Measurements from ENCODE around the gene CNKSR3.
"Not testable (repeated sequence)": the region's sequence is repeated elsewhere in the genome, so short reads cannot be mapped to it uniquely, and the experiment has no call there.

The CNKSR3 gene

GRCh38 chr6:154528310-154528915, 17.9 kb upstream of the CNKSR3 start:
- DNase-seq (ENCODE audit: low read depth in 2 of 2): no peak

GRCh38 chr6:154526996-154527395, 16.5 kb upstream of the CNKSR3 start:
- DNase-seq (ENCODE audit: low read depth in 2 of 2): no peak

GRCh38 chr6:154522576-154522975, 12.1 kb upstream of the CNKSR3 start:
- no peak for DNase-seq (ENCODE audit: low read depth in 2 of 2)

- no peak for DNase-seq (ENCODE audit: low read depth in 2 of 2)
Observed at GRCh38 chr6:154521412-154521811, 10.9 kb upstream of the CNKSR3 start.

GRCh38 chr6:154520280-154520679, 9.8 kb upstream of the CNKSR3 start:
- DNase-seq (ENCODE audit: low read depth in 2 of 2): no peak

- DNase-seq (ENCODE audit: low read depth in 2 of 2): no peak
Observed at GRCh38 chr6:154518396-154518795, 7.9 kb upstream of the CNKSR3 start.

GRCh38 chr6:154516276-154516675, 5.8 kb upstream of the CNKSR3 start:
- DNase-seq (ENCODE audit: low read depth in 2 of 2): no peak

GRCh38 chr6:154515826-154516225, 5.3 kb upstream of the CNKSR3 start:
- no peak for DNase-seq (ENCODE audit: low read depth in 2 of 2)

GRCh38 chr6:154515076-154515475, 4.6 kb upstream of the CNKSR3 start:
- not testable (repeated sequence) for DNase-seq (ENCODE audit: low read depth in 2 of 2)

- no peak for DNase-seq (ENCODE audit: low read depth in 2 of 2)
Observed at GRCh38 chr6:154514481-154514880, 4.0 kb upstream of the CNKSR3 start.

- no peak for DNase-seq (ENCODE audit: low read depth in 2 of 2)
Observed at GRCh38 chr6:154513601-154514320, 3.3 kb upstream of the CNKSR3 start.

- no peak for DNase-seq (ENCODE audit: low read depth in 2 of 2)
Observed at GRCh38 chr6:154512201-154512600, 1.7 kb upstream of the CNKSR3 start.

- DNase-seq (ENCODE audit: low read depth in 2 of 2): no peak
Observed at GRCh38 chr6:154511791-154512190, 1.3 kb upstream of the CNKSR3 start.

- DNase-seq (ENCODE audit: low read depth in 2 of 2): no peak
Observed at GRCh38 chr6:154509421-154510143, 903 bp downstream of the CNKSR3 start.

- DNase-seq (ENCODE audit: low read depth in 2 of 2): no peak
Observed at GRCh38 chr6:154508573-154509375, 1.7 kb downstream of the CNKSR3 start.

- DNase-seq (ENCODE audit: low read depth in 2 of 2): no peak
Observed at GRCh38 chr6:154506991-154507898, 3.2 kb downstream of the CNKSR3 start.

GRCh38 chr6:154506582-154506981, 3.9 kb downstream of the CNKSR3 start:
- no peak for DNase-seq (ENCODE audit: low read depth in 2 of 2)

GRCh38 chr6:154506108-154506507, 4.4 kb downstream of the CNKSR3 start:
- DNase-seq (ENCODE audit: low read depth in 2 of 2): no peak

- no peak for DNase-seq (ENCODE audit: low read depth in 2 of 2)
Observed at GRCh38 chr6:154504865-154505449, 5.5 kb downstream of the CNKSR3 start.

- DNase-seq (ENCODE audit: low read depth in 2 of 2): no peak
Observed at GRCh38 chr6:154504102-154504501, 6.4 kb downstream of the CNKSR3 start.

GRCh38 chr6:154503658-154504057, 6.8 kb downstream of the CNKSR3 start:
- DNase-seq (ENCODE audit: low read depth in 2 of 2): no peak
